OCI-LY3 (cell line): ENCODE data around the gene CORO2B.

ENCODE experiments used
- H2AFZ ChIP-seq: fragments of 200-600, 300-600 bp; shearing (Covaris generic); 2 replicates; pipeline ENCODE4 v1.6.0; 2014; ENCODE audit warnings: antibody characterized with exemption, low read depth, low read length
- H3K27ac ChIP-seq: fragments of 200-600, 300-600 bp; sonication (generic); 2 replicates; pipeline ENCODE4 v1.5.1; 2014; ENCODE audit warnings: mild to moderate bottlenecking, low read length, moderate library complexity, mixed read lengths
- H3K27me3 ChIP-seq: fragments of 200-600, 300-600 bp; sonication (generic); 2 replicates; pipeline ENCODE4 v1.6.1; 2014; ENCODE audit warnings: low read depth, low read length, mixed read lengths
- H3K36me3 ChIP-seq: fragments of 200-600, 300-600 bp; sonication (generic); replicated peaks from 2 replicates; pipeline ENCODE3; 2014; ENCODE audit warnings: low read depth, low read length, mixed read lengths
- H3K4me1 ChIP-seq: fragments of 300-600, 200-600 bp; sonication (generic); 2 replicates; pipeline ENCODE4 v1.6.1; 2014; ENCODE audit warnings: low read length, mixed read lengths
- H3K4me2 ChIP-seq: fragments of 200-600, 300-600 bp; sonication (generic); 2 replicates; pipeline ENCODE4 v1.6.1; 2014; ENCODE audit warnings: low read length, mixed read lengths
- H3K4me3 ChIP-seq: fragments of 300-600, 200-600 bp; sonication (generic); 2 replicates; pipeline ENCODE4 v1.5.1; 2014; ENCODE audit warnings: antibody characterized with exemption, mild to moderate bottlenecking, low read length, moderate library complexity
- H3K79me2 ChIP-seq: fragments of 300-600, 200-600 bp; shearing (Covaris generic); 2 replicates; pipeline ENCODE4 v1.6.1; 2014; ENCODE audit warnings: mild to moderate bottlenecking, low read length, mixed read lengths
- H3K9ac ChIP-seq: fragments of 300-600, 200-600 bp; shearing (Covaris generic); 2 replicates; pipeline ENCODE4 v1.6.0; 2014; ENCODE audit warnings: mild to moderate bottlenecking, low read length, moderate library complexity
- H3K9me3 ChIP-seq: fragments of 200-600, 300-600 bp; shearing (Covaris generic); 2 replicates; pipeline ENCODE4 v1.6.1; 2014; ENCODE audit warnings: low read length, mixed read lengths; ENCODE audit not compliant: insufficient read depth
- H4K20me1 ChIP-seq: fragments of 200-600, 300-600 bp; sonication (generic); 2 replicates; pipeline ENCODE4 v1.6.1; 2016; ENCODE audit warnings: low read length, mixed read lengths; ENCODE audit not compliant: insufficient read depth
- EZH2phosphoT487 ChIP-seq: fragments of 200-600 bp; shearing (Covaris generic); IDR thresholded peaks from 2 replicates; pipeline ENCODE4 v1.6.1; 2018; ENCODE audit warnings: antibody characterized with exemption, mixed run types, low read depth
- TF ChIP-seq, protein P1 (sequence below): fragments of 200-600, 300-600 bp; sonication (generic); IDR thresholded peaks from 2 replicates; pipeline ENCODE4 v1.5.1; 2014; ENCODE audit warnings: antibody characterized with exemption, low read length, low read depth

CORO2B gene

DNA sequence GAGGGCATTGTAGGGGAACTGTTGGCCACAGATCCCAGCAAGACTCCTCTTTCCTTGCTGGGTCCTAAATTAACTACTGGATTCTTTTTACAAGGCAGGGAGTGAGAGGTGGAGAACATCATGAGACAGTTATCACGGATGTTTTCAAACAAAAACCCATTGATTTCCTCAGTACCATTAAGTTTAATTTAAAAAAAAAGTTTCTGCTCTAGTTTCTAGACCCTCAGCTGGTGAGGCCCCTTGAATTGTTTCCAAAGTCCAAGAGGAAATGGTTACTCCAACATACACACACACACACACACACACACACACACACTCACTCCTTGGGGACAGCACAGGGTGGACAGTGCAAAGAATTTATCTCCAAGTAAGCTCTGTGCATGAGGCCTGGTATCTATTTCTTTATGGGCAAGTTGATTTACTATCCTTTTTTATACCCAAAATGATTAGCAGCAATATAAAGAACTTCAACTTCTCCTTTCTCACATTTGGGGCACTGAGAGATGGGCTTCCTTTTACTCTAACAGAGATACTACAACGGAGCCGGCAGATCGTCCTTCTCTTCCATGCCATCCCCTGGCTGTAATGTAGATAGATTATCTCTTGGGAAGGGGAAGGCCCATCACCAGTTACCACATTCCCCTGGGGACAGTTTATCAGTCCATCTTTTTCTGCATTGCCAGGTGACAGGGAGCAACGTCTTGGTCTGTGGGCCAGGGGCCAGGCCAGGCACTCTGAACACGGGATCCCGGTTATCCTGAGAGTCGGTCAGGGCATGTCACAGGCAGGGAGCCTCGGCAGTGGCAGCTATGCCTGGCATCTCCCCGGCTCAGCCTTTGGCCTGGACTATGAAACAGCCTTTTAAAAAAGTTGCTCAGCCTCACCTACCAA is 54.7 kb downstream of the CORO2B start:
- Histone ChIP-seq H3K4me1 (no peaks in the 10 kb centered on the region), H3K4me3 (no peak overlapping the region), H4K20me1 (no peaks in the 10 kb centered on the region), H3K36me3 (no peaks in the 10 kb centered on the region), H3K27ac (no peak overlapping the region), H3K9ac (no peak overlapping the region), H2AFZ (no peak overlapping the region), H3K4me2 (no peak overlapping the region), H3K79me2 (no peaks in the 10 kb centered on the region), H3K27me3 (peaks cover 22% of the 10 kb centered on the region), H3K9me3 (no peaks in the 10 kb centered on the region)
- no peak for TF ChIP-seq EZH2phosphoT487
- TF ChIP-seq, protein P1, sequence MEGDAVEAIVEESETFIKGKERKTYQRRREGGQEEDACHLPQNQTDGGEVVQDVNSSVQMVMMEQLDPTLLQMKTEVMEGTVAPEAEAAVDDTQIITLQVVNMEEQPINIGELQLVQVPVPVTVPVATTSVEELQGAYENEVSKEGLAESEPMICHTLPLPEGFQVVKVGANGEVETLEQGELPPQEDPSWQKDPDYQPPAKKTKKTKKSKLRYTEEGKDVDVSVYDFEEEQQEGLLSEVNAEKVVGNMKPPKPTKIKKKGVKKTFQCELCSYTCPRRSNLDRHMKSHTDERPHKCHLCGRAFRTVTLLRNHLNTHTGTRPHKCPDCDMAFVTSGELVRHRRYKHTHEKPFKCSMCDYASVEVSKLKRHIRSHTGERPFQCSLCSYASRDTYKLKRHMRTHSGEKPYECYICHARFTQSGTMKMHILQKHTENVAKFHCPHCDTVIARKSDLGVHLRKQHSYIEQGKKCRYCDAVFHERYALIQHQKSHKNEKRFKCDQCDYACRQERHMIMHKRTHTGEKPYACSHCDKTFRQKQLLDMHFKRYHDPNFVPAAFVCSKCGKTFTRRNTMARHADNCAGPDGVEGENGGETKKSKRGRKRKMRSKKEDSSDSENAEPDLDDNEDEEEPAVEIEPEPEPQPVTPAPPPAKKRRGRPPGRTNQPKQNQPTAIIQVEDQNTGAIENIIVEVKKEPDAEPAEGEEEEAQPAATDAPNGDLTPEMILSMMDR: no peak

DNA sequence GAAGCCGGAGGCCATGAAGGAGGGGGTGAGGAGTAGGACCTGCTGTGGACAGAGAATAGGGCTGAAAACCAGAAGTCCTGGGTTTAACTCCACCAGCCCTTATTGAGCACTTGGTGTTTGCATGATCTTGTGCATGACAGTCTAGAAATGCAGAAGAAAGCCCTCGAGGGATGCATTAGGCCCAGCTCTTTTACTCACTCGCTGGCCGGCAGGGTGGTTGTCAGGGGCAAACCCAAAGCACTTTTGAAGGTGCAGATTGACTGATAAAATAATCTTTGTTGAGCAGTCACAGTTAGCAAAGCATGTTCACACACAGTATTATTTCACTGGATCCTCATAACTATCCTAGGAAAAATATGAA is 55.3 kb downstream of the CORO2B start:
- no peak overlapping the region for H3K4me2 ChIP-seq
- no peak overlapping the region for H3K4me3 ChIP-seq
- no peak for TF ChIP-seq EZH2phosphoT487
- TF ChIP-seq, protein P1: no peak
- H3K36me3 ChIP-seq: no peaks in the 10 kb centered on the region
- no peaks in the 10 kb centered on the region for H4K20me1 ChIP-seq
- no peaks in the 10 kb centered on the region for H3K79me2 ChIP-seq
- H2AFZ ChIP-seq: no peak overlapping the region
- no peaks in the 10 kb centered on the region for H3K4me1 ChIP-seq
- H3K9me3 ChIP-seq: no peaks in the 10 kb centered on the region
- H3K9ac ChIP-seq: no peak overlapping the region
- H3K27me3 ChIP-seq: peaks cover 16% of the 10 kb centered on the region
- no peak overlapping the region for H3K27ac ChIP-seq

DNA sequence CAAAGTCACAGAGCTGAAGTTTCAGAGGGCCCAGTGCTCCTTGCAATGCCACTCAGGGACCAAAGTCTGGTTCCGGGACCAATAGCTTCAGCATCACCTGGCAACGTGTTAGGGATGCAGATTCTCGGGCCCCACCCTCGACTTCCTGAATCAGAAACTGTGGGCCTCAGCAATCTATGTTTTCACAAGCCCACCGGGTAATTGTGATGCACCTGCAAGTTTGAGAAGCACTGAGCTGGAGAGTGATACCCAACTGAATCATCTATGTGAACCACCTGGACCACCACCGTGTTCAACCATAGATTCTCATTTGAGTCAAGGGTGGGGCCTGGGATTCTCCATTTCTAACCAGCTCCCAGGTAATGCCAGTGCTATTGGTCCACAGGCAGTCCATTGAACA is 55.7 kb downstream of the CORO2B start:
- Histone ChIP-seq H3K27ac (no peak overlapping the region), H3K9ac (no peak overlapping the region), H3K36me3 (no peaks in the 10 kb centered on the region), H3K9me3 (no peaks in the 10 kb centered on the region), H3K79me2 (no peaks in the 10 kb centered on the region), H4K20me1 (no peaks in the 10 kb centered on the region), H3K27me3 (peaks cover 13% of the 10 kb centered on the region), H2AFZ (no peak overlapping the region), H3K4me2 (no peak overlapping the region), H3K4me1 (no peaks in the 10 kb centered on the region), H3K4me3 (no peak overlapping the region)
- no peak for TF ChIP-seq EZH2phosphoT487
- TF ChIP-seq, protein P1: no peak

DNA sequence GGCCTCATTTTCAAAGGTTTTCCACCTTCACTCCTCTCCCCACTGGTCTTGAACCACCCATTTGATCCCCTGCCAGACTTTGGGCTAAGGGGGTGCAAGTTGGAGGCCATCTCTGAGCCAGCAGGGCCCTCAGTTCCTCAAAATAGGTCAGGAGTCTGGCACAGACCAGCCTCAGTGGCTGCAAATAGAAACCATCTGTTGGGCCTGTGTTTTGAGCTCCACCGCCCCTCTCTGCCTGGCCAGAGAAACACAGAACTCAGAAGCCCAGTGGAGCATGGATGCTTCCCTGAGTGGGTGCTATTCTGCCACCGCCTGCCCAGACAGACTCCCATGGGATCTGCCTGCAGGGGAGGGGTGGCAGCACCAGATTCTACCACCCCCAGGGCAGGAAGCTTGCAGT is 56.3 kb downstream of the CORO2B start:
- no peak overlapping the region for H3K4me2 ChIP-seq
- H3K4me1 ChIP-seq: no peaks in the 10 kb centered on the region
- H3K9ac ChIP-seq: no peak overlapping the region
- no peaks in the 10 kb centered on the region for H3K79me2 ChIP-seq
- H3K4me3 ChIP-seq: no peak overlapping the region
- peaks cover 9% of the 10 kb centered on the region; the same call in 1 of the 2 replicates for H3K27me3 ChIP-seq
- H4K20me1 ChIP-seq: no peaks in the 10 kb centered on the region
- H2AFZ ChIP-seq: no peak overlapping the region
- no peaks in the 10 kb centered on the region for H3K36me3 ChIP-seq
- TF ChIP-seq, protein P1: no peak
- no peak for TF ChIP-seq EZH2phosphoT487
- H3K27ac ChIP-seq: no peak overlapping the region
- no peaks in the 10 kb centered on the region for H3K9me3 ChIP-seq
